ENCODE results near the gene MGAT4A.

MGAT4A gene

GRCh38 chr2:98658816-98659490, 72.0 kb downstream of the MGAT4A start:
- DNase-seq (ENCODE audit: low spot score), result no peak

GRCh38 chr2:98656800-98657199, 74.1 kb downstream of the MGAT4A start:
- no peak for DNase-seq (ENCODE audit: low spot score)

- no peak for DNase-seq (ENCODE audit: low spot score)
Observed at GRCh38 chr2:98654699-98655495, 76.0 kb downstream of the MGAT4A start.

- no peak for DNase-seq (ENCODE audit: low spot score)
Observed at GRCh38 chr2:98650998-98651397, 79.9 kb downstream of the MGAT4A start.

- DNase-seq (ENCODE audit: low spot score), result no peak
Observed at GRCh38 chr2:98649992-98650375, 80.9 kb downstream of the MGAT4A start.

- peak; percentile 87 for DNase-seq (ENCODE audit: low spot score)
Observed at GRCh38 chr2:98649135-98649991, 81.6 kb downstream of the MGAT4A start.

- DNase-seq (ENCODE audit: low spot score), result no peak
Observed at GRCh38 chr2:98648451-98648850, 82.5 kb downstream of the MGAT4A start.

GRCh38 chr2:98647636-98648035, 83.3 kb downstream of the MGAT4A start:
- DNase-seq (ENCODE audit: low spot score), result no peak

GRCh38 chr2:98643496-98644100, 87.3 kb downstream of the MGAT4A start:
- DNase-seq (ENCODE audit: low spot score), result no peak

GRCh38 chr2:98637401-98638147, 93.4 kb downstream of the MGAT4A start:
- no peak for DNase-seq (ENCODE audit: low spot score)

GRCh38 chr2:98634406-98635092, 96.4 kb downstream of the MGAT4A start:
- DNase-seq (ENCODE audit: low spot score), result no peak

- no peak for DNase-seq (ENCODE audit: low spot score)
Observed at GRCh38 chr2:98632351-98632750, 98.6 kb downstream of the MGAT4A start.

GRCh38 chr2:98623657-98624056, 107.3 kb downstream of the MGAT4A start:
- peak; percentile 66 for DNase-seq (ENCODE audit: low spot score)

- no peak for DNase-seq (ENCODE audit: low spot score)
Observed at GRCh38 chr2:98617149-98617548, 113.8 kb downstream of the MGAT4A start.

- peak; percentile 10 for DNase-seq (ENCODE audit: low spot score)
Observed at GRCh38 chr2:98615481-98615880, 115.5 kb downstream of the MGAT4A start.

GRCh38 chr2:98614024-98614739, 116.8 kb downstream of the MGAT4A start:
- no peak for DNase-seq (ENCODE audit: low spot score)

GRCh38 chr2:98608962-98609604, 121.8 kb downstream of the MGAT4A start:
- DNase-seq (ENCODE audit: low spot score), result peak; percentile 14

- DNase-seq (ENCODE audit: low spot score), result peak; percentile 81
Observed at GRCh38 chr2:98608116-98608961, 122.6 kb downstream of the MGAT4A start, which contains the start of the genes COA5 and UNC50. Gene COA5 (minus strand): TSS chr2:98608512. CDS start chr2:98608405, 107 bp downstream. Gene UNC50 (plus strand): TSS chr2:98608589. CDS start chr2:98609760, 1,171 bp downstream.
